ENCODE data around the gene SLC1A4. TPM values are rescaled to one million over a fixed set of nuclear protein-coding genes. Genes with fewer than 3 reads are reported as not detected.
"Not testable (repeated sequence)": the region's sequence is repeated elsewhere in the genome, so short reads cannot be mapped to it uniquely, and the experiment has no call there.

SLC1A4 gene
- total and polyA plus RNA-seq, 3 experiments from 2014 or later = 1.9 to 21.3 (median 21.2) TPM

- POLR2A ChIA-PET = no interaction called here
These were observed 11.4 kb downstream of the SLC1A4 start for GRCh38 chr2:65000644-65001043.

DNA sequence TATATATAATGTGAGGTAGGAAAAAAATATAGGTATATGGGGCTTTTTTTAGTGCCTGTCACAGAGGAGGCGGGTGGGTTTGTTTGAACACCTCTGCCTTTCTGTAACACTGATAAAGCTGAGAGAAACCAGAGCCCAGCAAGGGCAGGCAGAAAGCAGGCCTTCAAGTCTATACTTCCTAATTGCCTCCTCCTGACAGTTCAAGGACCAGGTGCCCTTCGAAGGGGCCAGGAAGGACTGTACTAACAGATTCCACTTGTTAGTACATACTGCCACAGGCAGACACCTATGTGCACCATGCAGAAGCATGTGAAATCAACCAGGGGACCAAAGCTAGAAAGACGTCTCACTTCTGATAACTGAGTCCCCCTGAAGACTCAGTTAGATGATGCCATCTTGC, 13.8 kb downstream of the SLC1A4 start:
- H3K27ac ChIP-seq (ENCODE audit: low read depth, low read length) = no peak overlapping the region
- H3K9me3 ChIP-seq (ENCODE audit: low read length) = no peaks in the 10 kb centered on the region
- Mint-ChIP-seq H3K4me1 (no peaks in the 10 kb centered on the region), H3K9me3 (no peaks in the 10 kb centered on the region), H3K27me3 (no peaks in the 10 kb centered on the region), H3K27ac (peak overlapping the region in 1 of 8 donors; percentile 40), H3K36me3 (peaks cover 0 to under 1% (median 0%) of the 10 kb centered on the region in 3 donors), H3K4me3 (no peak overlapping the region)
- H3K36me3 ChIP-seq (ENCODE audit: insufficient read depth, low read length) = no peaks in the 10 kb centered on the region
- no peak for DNase-seq
- ChIA-PET CTCF (interaction anchor here (1.5 kb wide), 1 partner anchor 11 kb away, joined by 3 read pairs; no protein-coding TSS in a partner anchor), POLR2A (no interaction called here)
- H3K4me1 ChIP-seq (ENCODE audit: insufficient read depth, low read length) = no peaks in the 10 kb centered on the region
- H3K4me3 ChIP-seq (ENCODE audit: low read length) = no peak overlapping the region
- no peaks in the 10 kb centered on the region for H3K27me3 ChIP-seq (ENCODE audit: insufficient read depth, low read length, poor library complexity, severe bottlenecking)

More at GRCh38 chr2:65000644-65001043, 11.4 kb downstream of the SLC1A4 start:
- CTCF ChIA-PET = no interaction called here
- Histone ChIP-seq H3K27me3 (ENCODE audit: insufficient read depth, low read length, poor library complexity, severe bottlenecking) (no peaks in the 10 kb centered on the region), H3K27ac (ENCODE audit: low read depth, low read length) (no peak overlapping the region), H3K36me3 (ENCODE audit: insufficient read depth, low read length) (no peaks in the 10 kb centered on the region), H3K4me1 (ENCODE audit: insufficient read depth, low read length) (no peaks in the 10 kb centered on the region), H3K4me3 (ENCODE audit: low read length) (no peak overlapping the region), H3K9me3 (ENCODE audit: low read length) (no peaks in the 10 kb centered on the region)
- Mint-ChIP-seq H3K27me3 (no peaks in the 10 kb centered on the region), H3K9me3 (no peaks in the 10 kb centered on the region), H3K27ac (no peak overlapping the region), H3K4me1 (no peaks in the 10 kb centered on the region), H3K4me3 (no peak overlapping the region), H3K36me3 (peaks cover 0 to 2% (median 0%) of the 10 kb centered on the region in 3 donors)
- no peak for DNase-seq

DNA sequence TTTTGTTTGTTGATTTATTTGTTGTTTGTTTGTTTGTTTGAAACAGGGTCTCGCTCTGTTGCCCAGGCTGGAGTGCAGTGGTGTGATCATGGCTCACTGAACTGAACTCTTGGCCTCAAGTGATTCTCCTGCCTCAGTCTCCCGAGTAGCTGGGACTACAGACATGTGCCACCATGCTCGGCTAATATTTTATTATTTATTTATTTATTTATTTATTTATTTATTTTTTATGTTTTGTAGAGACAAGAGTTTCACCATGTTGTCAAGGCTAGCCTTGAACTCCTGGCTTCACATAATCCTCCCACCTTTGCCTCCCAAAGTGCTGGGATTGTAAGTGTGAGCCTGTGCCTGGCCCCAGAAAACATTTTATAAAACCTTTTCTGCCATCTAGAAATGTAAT, 15.0 kb downstream of the SLC1A4 start:
- H3K4me1 Mint-ChIP-seq; CTCF ChIA-PET; H3K27me3 Mint-ChIP-seq; H3K36me3 Mint-ChIP-seq; H3K4me3 ChIP-seq (ENCODE audit: low read length); H3K4me3 Mint-ChIP-seq; POLR2A ChIA-PET; H3K9me3 Mint-ChIP-seq; H3K9me3 ChIP-seq (ENCODE audit: low read length); DNase-seq; H3K4me1 ChIP-seq (ENCODE audit: insufficient read depth, low read length); H3K27ac ChIP-seq (ENCODE audit: low read depth, low read length); H3K36me3 ChIP-seq (ENCODE audit: insufficient read depth, low read length); H3K27ac Mint-ChIP-seq; H3K27me3 ChIP-seq (ENCODE audit: insufficient read depth, low read length, poor library complexity, severe bottlenecking): not testable (repeated sequence)

GRCh38 chr2:65013776-65014175, 24.6 kb downstream of the SLC1A4 start:
- H3K36me3 Mint-ChIP-seq = peaks cover 4 to 24% (median 19%) of the 10 kb centered on the region in 3 donors
- Histone ChIP-seq H3K27ac (ENCODE audit: low read depth, low read length) (no peak overlapping the region), H3K4me1 (ENCODE audit: insufficient read depth, low read length) (no peaks in the 10 kb centered on the region), H3K4me3 (ENCODE audit: low read length) (no peak overlapping the region), H3K9me3 (ENCODE audit: low read length) (no peaks in the 10 kb centered on the region), H3K27me3 (ENCODE audit: insufficient read depth, low read length, poor library complexity, severe bottlenecking) (no peaks in the 10 kb centered on the region), H3K36me3 (ENCODE audit: insufficient read depth, low read length) (no peaks in the 10 kb centered on the region)
- CTCF ChIA-PET = no interaction called here
- H3K27me3 Mint-ChIP-seq = no peaks in the 10 kb centered on the region
- H3K4me1 Mint-ChIP-seq = no peaks in the 10 kb centered on the region
- no peaks in the 10 kb centered on the region for H3K9me3 Mint-ChIP-seq
- POLR2A ChIA-PET = no interaction called here
- DNase-seq = no peak
- no peak overlapping the region for H3K4me3 Mint-ChIP-seq
- no peak overlapping the region for H3K27ac Mint-ChIP-seq

DNA sequence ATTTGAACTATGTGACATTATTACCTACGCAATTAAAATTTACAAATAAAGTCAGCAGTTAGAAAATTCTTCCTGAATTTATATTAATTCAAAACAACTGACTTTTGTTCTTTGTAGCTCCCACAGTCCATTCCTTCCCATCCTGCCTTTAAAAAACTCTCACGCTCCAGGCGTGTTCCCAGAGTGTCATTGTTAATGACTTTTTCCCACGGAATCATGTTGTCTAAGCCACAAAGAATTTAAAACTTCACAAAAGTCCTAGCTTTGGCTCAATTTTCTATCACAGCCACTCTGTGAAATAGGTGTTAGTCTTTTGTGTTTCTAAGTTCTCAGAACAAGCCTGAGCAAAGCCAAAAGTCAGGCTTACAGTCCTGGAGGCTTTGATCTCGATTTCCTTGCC, 26.5 kb downstream of the SLC1A4 start:
- Mint-ChIP-seq H3K4me3 (no peak overlapping the region), H3K9me3 (no peaks in the 10 kb centered on the region), H3K4me1 (no peaks in the 10 kb centered on the region), H3K36me3 (peaks cover 9 to 33% (median 21%) of the 10 kb centered on the region in 3 donors), H3K27me3 (no peaks in the 10 kb centered on the region), H3K27ac (no peak overlapping the region)
- no peaks in the 10 kb centered on the region for H3K36me3 ChIP-seq (ENCODE audit: insufficient read depth, low read length)
- ChIA-PET POLR2A (no interaction called here), CTCF (no interaction called here)
- no peaks in the 10 kb centered on the region for H3K4me1 ChIP-seq (ENCODE audit: insufficient read depth, low read length)
- DNase-seq = no peak
- H3K27ac ChIP-seq (ENCODE audit: low read depth, low read length) = no peak overlapping the region
- H3K9me3 ChIP-seq (ENCODE audit: low read length) = no peaks in the 10 kb centered on the region
- no peak overlapping the region for H3K4me3 ChIP-seq (ENCODE audit: low read length)
- no peaks in the 10 kb centered on the region for H3K27me3 ChIP-seq (ENCODE audit: insufficient read depth, low read length, poor library complexity, severe bottlenecking)

DNA sequence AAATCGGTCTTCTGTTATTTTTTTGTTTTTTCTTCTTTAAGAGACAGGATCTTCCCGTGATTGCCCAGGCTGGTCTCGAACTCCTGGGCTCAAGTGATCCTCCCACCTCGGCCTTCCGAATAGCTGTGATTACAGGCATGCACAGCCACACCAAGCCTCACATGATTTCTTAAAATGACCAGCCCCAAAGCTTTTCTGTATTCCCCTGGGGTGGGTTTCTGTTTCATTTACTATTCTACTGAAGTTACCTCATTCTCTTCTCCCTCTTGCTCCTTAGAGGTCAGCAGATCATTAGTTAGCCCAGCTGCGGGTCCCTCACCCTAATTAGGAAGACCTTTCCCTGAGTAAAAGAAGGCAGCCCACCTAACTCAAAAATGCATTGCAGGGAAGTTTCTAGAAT, 27.6 kb downstream of the SLC1A4 start:
- CTCF ChIA-PET = no interaction called here

DNA sequence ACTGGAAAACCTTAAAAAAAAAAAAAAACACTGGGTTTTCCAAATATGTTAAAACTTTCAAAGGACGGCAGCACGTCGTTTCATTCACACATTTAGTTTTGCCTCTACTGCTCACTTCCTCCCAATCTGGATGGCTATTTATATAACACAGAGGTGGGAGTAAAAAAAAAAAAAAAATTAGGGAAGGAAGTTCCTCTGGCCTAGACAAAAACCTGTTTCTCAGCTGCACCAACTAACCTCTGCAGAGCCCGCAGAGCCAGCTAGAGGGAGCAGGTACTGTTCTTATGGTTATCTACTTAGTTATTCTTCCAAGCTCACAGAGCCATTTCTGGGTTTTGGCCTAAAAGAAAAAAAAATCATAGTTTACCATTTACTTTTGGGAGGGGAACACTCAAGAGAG, 28.1 kb downstream of the SLC1A4 start:
- ChIA-PET POLR2A (no interaction called here), CTCF (interaction anchor here (0.7 kb wide), 1 partner anchor 614 kb away, joined by 4 read pairs; no protein-coding TSS in a partner anchor)
- no peak for DNase-seq
- Mint-ChIP-seq H3K27me3 (no peaks in the 10 kb centered on the region), H3K4me1 (no peaks in the 10 kb centered on the region), H3K27ac (no peak overlapping the region), H3K36me3 (peaks cover 9 to 34% (median 20%) of the 10 kb centered on the region in 3 donors), H3K4me3 (no peak overlapping the region), H3K9me3 (no peaks in the 10 kb centered on the region)
- no peaks in the 10 kb centered on the region for H3K27me3 ChIP-seq (ENCODE audit: insufficient read depth, low read length, poor library complexity, severe bottlenecking)
- H3K9me3 ChIP-seq (ENCODE audit: low read length) = no peaks in the 10 kb centered on the region
- no peaks in the 10 kb centered on the region for H3K36me3 ChIP-seq (ENCODE audit: insufficient read depth, low read length)
- no peaks in the 10 kb centered on the region for H3K4me1 ChIP-seq (ENCODE audit: insufficient read depth, low read length)
- H3K4me3 ChIP-seq (ENCODE audit: low read length) = no peak overlapping the region
- H3K27ac ChIP-seq (ENCODE audit: low read depth, low read length) = no peak overlapping the region

More for the DNA sequence above, 27.6 kb downstream of the SLC1A4 start:
- Mint-ChIP-seq H3K27ac (peak overlapping the region in 1 of 8 donors; percentile 59), H3K27me3 (no peaks in the 10 kb centered on the region), H3K9me3 (no peaks in the 10 kb centered on the region), H3K36me3 (peaks cover 9 to 34% (median 17%) of the 10 kb centered on the region in 3 donors), H3K4me3 (no peak overlapping the region), H3K4me1 (no peaks in the 10 kb centered on the region)
- no peak overlapping the region for H3K4me3 ChIP-seq (ENCODE audit: low read length)
- H3K9me3 ChIP-seq (ENCODE audit: low read length) = no peaks in the 10 kb centered on the region
- no peaks in the 10 kb centered on the region for H3K36me3 ChIP-seq (ENCODE audit: insufficient read depth, low read length)
- no peak overlapping the region for H3K27ac ChIP-seq (ENCODE audit: low read depth, low read length)
- no peak for DNase-seq
- POLR2A ChIA-PET = no interaction called here
- no peaks in the 10 kb centered on the region for H3K27me3 ChIP-seq (ENCODE audit: insufficient read depth, low read length, poor library complexity, severe bottlenecking)
- H3K4me1 ChIP-seq (ENCODE audit: insufficient read depth, low read length) = no peaks in the 10 kb centered on the region

- peaks cover 9 to 36% (median 17%) of the 10 kb centered on the region in 3 donors for H3K36me3 Mint-ChIP-seq
- H3K9me3 Mint-ChIP-seq = no peaks in the 10 kb centered on the region
- CTCF ChIA-PET = interaction anchor here (0.9 kb wide), 1 partner anchor 101 kb away, joined by 3 read pairs; no protein-coding TSS in a partner anchor
- POLR2A ChIA-PET = no interaction called here
- DNase-seq = no peak
- H3K27ac Mint-ChIP-seq = no peak overlapping the region
- H3K4me3 Mint-ChIP-seq = no peak overlapping the region
- no peaks in the 10 kb centered on the region for H3K36me3 ChIP-seq (ENCODE audit: insufficient read depth, low read length)
- no peak overlapping the region for H3K4me3 ChIP-seq (ENCODE audit: low read length)
- no peak overlapping the region for H3K27ac ChIP-seq (ENCODE audit: low read depth, low read length)
- H3K4me1 ChIP-seq (ENCODE audit: insufficient read depth, low read length) = no peaks in the 10 kb centered on the region
- H3K27me3 ChIP-seq (ENCODE audit: insufficient read depth, low read length, poor library complexity, severe bottlenecking) = no peaks in the 10 kb centered on the region
- H3K27me3 Mint-ChIP-seq = no peaks in the 10 kb centered on the region
- H3K9me3 ChIP-seq (ENCODE audit: low read length) = no peaks in the 10 kb centered on the region
- H3K4me1 Mint-ChIP-seq = no peaks in the 10 kb centered on the region
These were observed 29.0 kb downstream of the SLC1A4 start for GRCh38 chr2:65018141-65018582.

GRCh38 chr2:65019010-65019409, 29.8 kb downstream of the SLC1A4 start:
- Mint-ChIP-seq H3K27ac (peak overlapping the region in 2 of 8 donors; percentile 31 to 73), H3K4me3 (no peak overlapping the region), H3K4me1 (no peaks in the 10 kb centered on the region), H3K36me3 (peaks cover 9 to 41% (median 17%) of the 10 kb centered on the region in 3 donors), H3K9me3 (no peaks in the 10 kb centered on the region), H3K27me3 (no peaks in the 10 kb centered on the region)
- Histone ChIP-seq H3K27ac (ENCODE audit: low read depth, low read length) (no peak overlapping the region), H3K9me3 (ENCODE audit: low read length) (no peaks in the 10 kb centered on the region), H3K27me3 (ENCODE audit: insufficient read depth, low read length, poor library complexity, severe bottlenecking) (no peaks in the 10 kb centered on the region), H3K4me3 (ENCODE audit: low read length) (no peak overlapping the region), H3K4me1 (ENCODE audit: insufficient read depth, low read length) (no peaks in the 10 kb centered on the region), H3K36me3 (ENCODE audit: insufficient read depth, low read length) (no peaks in the 10 kb centered on the region)
- ChIA-PET POLR2A (no interaction called here), CTCF (no interaction called here)
- no peak for DNase-seq
